HUES64 (cell line): ENCODE results near the gene ACE.
A peak's percentile ranks its signal among the peaks of the same experiment; 100 is the strongest.

ENCODE experiments used
- H3K27ac ChIP-seq: 2 replicates; pipeline ENCODE4 v1.7.0; 2013; ENCODE audit warnings: low read depth, low read length, inconsistent platforms
- H3K27me3 ChIP-seq: 2 replicates; pipeline ENCODE4 v1.6.1; 2013; ENCODE audit warnings: mild to moderate bottlenecking, low read length; ENCODE audit not compliant: insufficient read depth
- H3K36me3 ChIP-seq: 2 replicates; pipeline ENCODE4 v1.6.1; 2013; ENCODE audit warnings: mild to moderate bottlenecking, low read length; ENCODE audit not compliant: insufficient read depth
- H3K4me1 ChIP-seq: 2 replicates; pipeline ENCODE4 v1.6.1; 2013; ENCODE audit warnings: mild to moderate bottlenecking, low read length, moderate library complexity; ENCODE audit not compliant: insufficient read depth
- H3K4me3 ChIP-seq: 2 replicates; pipeline ENCODE4 v1.5.1; 2013; ENCODE audit warnings: mild to moderate bottlenecking, low read length, moderate library complexity
- H3K9ac ChIP-seq: 2 replicates; pipeline ENCODE4 v1.6.1; 2013; ENCODE audit warnings: mild to moderate bottlenecking, low read depth, low read length
- H3K9me3 ChIP-seq: 2 replicates; pipeline ENCODE4 v1.6.1; 2013; ENCODE audit warnings: low read depth, low read length; ENCODE audit not compliant: insufficient read depth
- WGBS: fragments of 150-250, 120-280 bp; methylation state at CpG from one replicate; pipeline ENCODE4 v1.1.7; 2013; ENCODE audit warnings: missing lambda C conversion rate; 5-methylcytosine and 5-hydroxymethylcytosine counted together

The ACE gene

GRCh38 chr17:63445065-63445464 lies 31.8 kb upstream of the ACE start:
- H3K9ac ChIP-seq = peak overlapping the region; percentile 45; the same call in 1 of the 2 replicates
- WGBS = 67% methylated on average over 7 of the region's 7 CpGs
- no peaks in the 10 kb centered on the region for H3K36me3 ChIP-seq
- H3K27ac ChIP-seq = no peak overlapping the region
- peak overlapping the region; percentile 62 for H3K4me3 ChIP-seq
- H3K4me1 ChIP-seq = peaks cover 9% of the 10 kb centered on the region; the same call in 1 of the 2 replicates
- peaks cover 17% of the 10 kb centered on the region for H3K27me3 ChIP-seq
- no peaks in the 10 kb centered on the region for H3K9me3 ChIP-seq

- H3K9ac ChIP-seq = peak overlapping the region; percentile 79
- H3K27ac ChIP-seq = no peak overlapping the region
- H3K9me3 ChIP-seq = no peaks in the 10 kb centered on the region
- peaks cover 9% of the 10 kb centered on the region; the same call in 1 of the 2 replicates for H3K4me1 ChIP-seq
- peak overlapping the region; percentile 62 for H3K4me3 ChIP-seq
- WGBS = 5% methylated on average over 24 of the region's 24 CpGs
- no peaks in the 10 kb centered on the region for H3K36me3 ChIP-seq
- H3K27me3 ChIP-seq = peaks cover 17% of the 10 kb centered on the region
These were observed 31.3 kb upstream of the ACE start for GRCh38 chr17:63445571-63445953.

- peaks cover 17% of the 10 kb centered on the region for H3K27me3 ChIP-seq
- peak within 1 kb of the TSS; percentile 79 for H3K9ac ChIP-seq
- H3K9me3 ChIP-seq = no peaks in the 10 kb centered on the region
- peak within 1 kb of the TSS; percentile 62 for H3K4me3 ChIP-seq
- H3K27ac ChIP-seq = peak within 1 kb of the TSS; percentile 75; the same call in 1 of the 2 replicates
- 1% methylated on average over 99 of the region's 99 CpGs for WGBS
- H3K4me1 ChIP-seq = peaks cover 9% of the 10 kb centered on the region; the same call in 1 of the 2 replicates
- no peaks in the 10 kb centered on the region for H3K36me3 ChIP-seq
These were observed 30.7 kb upstream of the ACE start, which contains the start of gene CYB561 for GRCh38 chr17:63445954-63446752. Gene CYB561 (minus strand): TSS chr17:63446306. CDS start chr17:63437547, 8,759 bp downstream.

GRCh38 chr17:63446753-63447470 lies 29.9 kb upstream of the ACE start:
- peak overlapping the region; percentile 62 for H3K4me3 ChIP-seq
- H3K9ac ChIP-seq = peak overlapping the region; percentile 77
- no peaks in the 10 kb centered on the region for H3K9me3 ChIP-seq
- peak overlapping the region; percentile 75; the same call in 1 of the 2 replicates for H3K27ac ChIP-seq
- no peaks in the 10 kb centered on the region for H3K36me3 ChIP-seq
- 15% methylated on average over 44 of the region's 44 CpGs for WGBS
- H3K27me3 ChIP-seq = peaks cover 17% of the 10 kb centered on the region
- H3K4me1 ChIP-seq = peaks cover 9% of the 10 kb centered on the region; the same call in 1 of the 2 replicates

GRCh38 chr17:63447471-63448009 lies 29.3 kb upstream of the ACE start:
- Histone ChIP-seq H3K27ac (peak overlapping the region; percentile 75; the same call in 1 of the 2 replicates), H3K36me3 (no peaks in the 10 kb centered on the region), H3K4me1 (peaks cover 9% of the 10 kb centered on the region; the same call in 1 of the 2 replicates), H3K27me3 (peaks cover 17% of the 10 kb centered on the region), H3K9me3 (no peaks in the 10 kb centered on the region), H3K4me3 (no peak overlapping the region), H3K9ac (peak overlapping the region; percentile 77; the same call in 1 of the 2 replicates)
- WGBS = 46% methylated on average over 12 of the region's 12 CpGs

- H3K27me3 ChIP-seq = peaks cover 17% of the 10 kb centered on the region
- no peak overlapping the region for H3K4me3 ChIP-seq
- WGBS = 75% methylated on average over 3 of the region's 3 CpGs
- no peak overlapping the region for H3K9ac ChIP-seq
- peaks cover 9% of the 10 kb centered on the region; the same call in 1 of the 2 replicates for H3K4me1 ChIP-seq
- no peak overlapping the region for H3K27ac ChIP-seq
- no peaks in the 10 kb centered on the region for H3K36me3 ChIP-seq
- H3K9me3 ChIP-seq = no peaks in the 10 kb centered on the region
These were observed 28.2 kb upstream of the ACE start for GRCh38 chr17:63448655-63449054.

GRCh38 chr17:63450551-63450950 lies 26.3 kb upstream of the ACE start:
- Histone ChIP-seq H3K27me3 (peaks cover 12% of the 10 kb centered on the region), H3K4me3 (no peak overlapping the region), H3K36me3 (no peaks in the 10 kb centered on the region), H3K9ac (no peak overlapping the region), H3K9me3 (no peaks in the 10 kb centered on the region), H3K4me1 (peaks cover 9% of the 10 kb centered on the region; the same call in 1 of the 2 replicates), H3K27ac (no peak overlapping the region)
- 63% methylated on average over 11 of the region's 11 CpGs for WGBS

GRCh38 chr17:63451150-63451549 lies 25.7 kb upstream of the ACE start:
- H3K4me1 ChIP-seq = peaks cover 9% of the 10 kb centered on the region; the same call in 1 of the 2 replicates
- H3K27me3 ChIP-seq = peaks cover 9% of the 10 kb centered on the region; the same call in 1 of the 2 replicates
- H3K9me3 ChIP-seq = no peaks in the 10 kb centered on the region
- H3K4me3 ChIP-seq = no peak overlapping the region
- no peaks in the 10 kb centered on the region for H3K36me3 ChIP-seq
- H3K27ac ChIP-seq = no peak overlapping the region
- WGBS = 93% methylated on average over 11 of the region's 11 CpGs
- no peak overlapping the region for H3K9ac ChIP-seq

- peaks cover 8% of the 10 kb centered on the region; the same call in 1 of the 2 replicates for H3K4me1 ChIP-seq
- no peaks in the 10 kb centered on the region for H3K9me3 ChIP-seq
- H3K36me3 ChIP-seq = no peaks in the 10 kb centered on the region
- WGBS = 91% methylated on average over 15 of the region's 15 CpGs
- no peak overlapping the region for H3K4me3 ChIP-seq
- H3K9ac ChIP-seq = no peak overlapping the region
- H3K27ac ChIP-seq = no peak overlapping the region
- 0 out of 2 replicates have a peak, but pooled peaks cover 8% of the 10 kb centered on the region for H3K27me3 ChIP-seq
These were observed 24.6 kb upstream of the ACE start for GRCh38 chr17:63452046-63452961.

GRCh38 chr17:63452962-63453551 lies 23.8 kb upstream of the ACE start:
- 84% methylated on average over 7 of the region's 7 CpGs for WGBS
- Histone ChIP-seq H3K4me1 (peaks cover under 1% of the 10 kb centered on the region; the same call in 1 of the 2 replicates), H3K27ac (no peak overlapping the region), H3K4me3 (no peak overlapping the region), H3K36me3 (no peaks in the 10 kb centered on the region), H3K27me3 (0 out of 2 replicates have a peak, but pooled peaks cover under 1% of the 10 kb centered on the region), H3K9ac (no peak overlapping the region), H3K9me3 (no peaks in the 10 kb centered on the region)
